ENCODE measurements around the gene MBD6.
A peak's percentile ranks its signal among the peaks of the same experiment; 100 is the strongest.

Gene MBD6, protein sequence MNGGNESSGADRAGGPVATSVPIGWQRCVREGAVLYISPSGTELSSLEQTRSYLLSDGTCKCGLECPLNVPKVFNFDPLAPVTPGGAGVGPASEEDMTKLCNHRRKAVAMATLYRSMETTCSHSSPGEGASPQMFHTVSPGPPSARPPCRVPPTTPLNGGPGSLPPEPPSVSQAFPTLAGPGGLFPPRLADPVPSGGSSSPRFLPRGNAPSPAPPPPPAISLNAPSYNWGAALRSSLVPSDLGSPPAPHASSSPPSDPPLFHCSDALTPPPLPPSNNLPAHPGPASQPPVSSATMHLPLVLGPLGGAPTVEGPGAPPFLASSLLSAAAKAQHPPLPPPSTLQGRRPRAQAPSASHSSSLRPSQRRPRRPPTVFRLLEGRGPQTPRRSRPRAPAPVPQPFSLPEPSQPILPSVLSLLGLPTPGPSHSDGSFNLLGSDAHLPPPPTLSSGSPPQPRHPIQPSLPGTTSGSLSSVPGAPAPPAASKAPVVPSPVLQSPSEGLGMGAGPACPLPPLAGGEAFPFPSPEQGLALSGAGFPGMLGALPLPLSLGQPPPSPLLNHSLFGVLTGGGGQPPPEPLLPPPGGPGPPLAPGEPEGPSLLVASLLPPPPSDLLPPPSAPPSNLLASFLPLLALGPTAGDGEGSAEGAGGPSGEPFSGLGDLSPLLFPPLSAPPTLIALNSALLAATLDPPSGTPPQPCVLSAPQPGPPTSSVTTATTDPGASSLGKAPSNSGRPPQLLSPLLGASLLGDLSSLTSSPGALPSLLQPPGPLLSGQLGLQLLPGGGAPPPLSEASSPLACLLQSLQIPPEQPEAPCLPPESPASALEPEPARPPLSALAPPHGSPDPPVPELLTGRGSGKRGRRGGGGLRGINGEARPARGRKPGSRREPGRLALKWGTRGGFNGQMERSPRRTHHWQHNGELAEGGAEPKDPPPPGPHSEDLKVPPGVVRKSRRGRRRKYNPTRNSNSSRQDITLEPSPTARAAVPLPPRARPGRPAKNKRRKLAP

DNA sequence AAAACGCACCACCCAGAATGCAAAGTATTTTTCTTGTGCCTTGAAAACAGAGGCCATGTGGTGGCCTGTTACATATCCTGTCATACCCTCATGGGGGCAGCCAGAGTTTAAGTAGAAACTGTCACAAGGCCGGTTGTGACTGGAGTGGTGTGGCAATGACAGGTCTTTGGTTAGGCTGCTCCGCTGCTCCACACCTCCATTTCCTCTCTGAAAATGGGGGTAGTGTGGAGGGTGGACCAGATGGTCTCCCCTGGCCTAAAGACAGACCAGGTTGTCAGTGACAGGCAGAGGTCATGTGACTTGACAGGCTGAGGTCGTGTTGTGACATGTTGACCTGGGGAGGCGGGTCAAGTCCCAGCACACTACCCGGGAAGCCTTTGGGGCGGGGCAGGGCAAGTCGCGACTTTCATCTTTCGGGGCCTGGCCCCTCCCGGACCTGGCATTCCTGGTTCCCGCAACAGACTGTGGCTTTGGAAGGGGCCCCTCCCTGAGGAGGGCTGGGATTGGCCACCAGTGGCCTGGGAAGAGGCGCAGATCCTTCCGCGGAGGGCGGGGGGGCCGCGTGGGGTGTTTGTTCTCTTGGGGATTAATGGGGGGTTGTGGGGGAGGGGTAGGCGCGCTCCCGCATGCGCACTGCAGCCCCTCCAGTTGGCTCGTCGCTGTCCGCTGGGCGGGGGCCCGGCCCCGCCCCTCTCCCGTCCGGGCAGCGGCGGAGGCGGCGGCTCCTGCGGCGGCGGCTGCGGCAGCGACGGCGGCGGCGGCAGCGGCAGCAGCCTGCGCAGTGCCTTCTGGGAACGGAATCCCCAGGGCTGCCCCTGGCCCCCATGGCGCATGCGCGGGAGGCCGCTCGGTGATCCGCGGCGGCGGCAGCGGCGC lies at the start of gene MBD6:
MBD6 (plus strand) TSS at position 814 of the 876 bp plus-strand sequence. CDS start 1,480 bp downstream, outside the sequence.
- DNase-seq (ENCODE audit: low read depth): peak; percentile 68

DNA sequence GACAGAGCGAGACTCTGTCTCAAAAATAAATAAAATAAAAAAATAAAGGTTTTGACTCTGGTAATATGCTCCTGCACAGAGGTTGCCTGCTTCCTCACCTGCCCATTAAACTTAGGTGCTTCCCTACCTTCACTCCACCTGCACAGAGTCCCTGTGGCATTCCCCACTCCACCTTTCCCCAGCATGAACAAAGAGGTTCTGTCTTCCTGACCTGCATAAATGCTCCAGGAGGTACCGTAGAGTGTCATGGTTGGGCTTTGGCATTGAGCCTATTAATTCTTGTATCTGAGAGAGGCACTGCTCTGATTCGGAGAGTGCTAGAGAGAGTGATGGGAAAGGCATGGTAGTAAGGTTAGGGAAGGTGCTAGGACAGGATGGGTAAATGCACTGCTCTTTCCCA lies 49.2 kb upstream of the MBD6 start:
- DNase-seq (ENCODE audit: low read depth): no peak

DNA sequence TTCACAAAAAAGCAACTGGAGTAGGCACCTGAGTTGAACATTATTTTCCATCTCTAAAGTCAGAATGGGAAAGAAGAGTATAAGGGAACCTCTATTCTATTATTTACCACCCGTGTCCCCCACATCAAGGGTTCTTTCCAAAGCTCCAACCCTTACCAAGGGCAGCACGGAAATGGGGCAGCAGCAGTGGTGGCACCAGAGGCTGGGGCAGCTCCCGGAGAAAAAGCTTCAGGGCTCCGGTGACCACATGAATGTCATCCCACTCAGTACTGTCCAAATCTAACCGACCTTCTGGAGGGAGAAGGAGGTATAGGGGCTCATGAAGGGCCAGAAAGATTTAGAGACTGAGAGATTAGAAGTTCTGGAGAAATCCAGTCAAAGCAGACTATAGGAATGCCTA lies 48.7 kb upstream of the MBD6 start:
- DNase-seq (ENCODE audit: low read depth): no peak

DNA sequence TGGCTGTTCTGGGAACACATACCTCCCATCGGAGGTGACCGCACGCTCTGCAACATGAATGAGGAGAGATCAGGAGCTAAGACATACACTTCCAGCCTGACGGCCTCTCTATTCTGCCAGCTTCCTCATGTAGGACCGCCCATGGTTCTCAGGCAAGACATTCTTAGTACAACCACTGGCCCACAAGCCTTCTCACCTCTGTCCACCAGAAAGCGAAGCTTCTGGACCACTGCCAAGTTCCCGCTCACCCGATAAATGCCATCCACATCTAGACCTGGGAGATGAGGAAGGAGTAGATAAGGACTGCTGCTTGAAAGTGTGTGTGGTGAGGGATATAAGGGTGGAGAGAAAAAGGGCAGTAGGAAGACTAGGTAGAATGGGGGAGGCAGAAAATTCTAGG lies 48.2 kb upstream of the MBD6 start:
- DNase-seq (ENCODE audit: low read depth): no peak

DNA sequence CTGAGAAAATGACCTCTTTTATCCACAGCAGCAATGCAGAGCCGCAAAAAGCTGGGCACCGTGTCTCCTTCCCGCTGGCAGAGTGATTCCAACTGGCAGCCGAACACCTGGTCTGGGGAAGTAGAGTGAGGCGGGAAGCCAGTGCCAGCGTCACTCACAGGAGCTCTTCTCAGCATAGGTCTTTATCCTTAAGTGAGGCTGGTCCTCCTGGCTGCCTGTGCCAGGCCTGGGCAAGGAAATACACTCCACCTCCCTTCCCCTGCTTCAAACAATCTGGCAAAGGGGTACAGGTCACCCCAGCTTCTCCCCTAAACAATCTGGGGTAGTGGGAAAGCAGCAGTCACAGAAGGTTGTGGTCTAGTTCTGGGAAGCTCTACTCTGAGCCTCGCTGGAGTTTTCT lies 47.8 kb upstream of the MBD6 start:
- no peak for DNase-seq (ENCODE audit: low read depth)

DNA sequence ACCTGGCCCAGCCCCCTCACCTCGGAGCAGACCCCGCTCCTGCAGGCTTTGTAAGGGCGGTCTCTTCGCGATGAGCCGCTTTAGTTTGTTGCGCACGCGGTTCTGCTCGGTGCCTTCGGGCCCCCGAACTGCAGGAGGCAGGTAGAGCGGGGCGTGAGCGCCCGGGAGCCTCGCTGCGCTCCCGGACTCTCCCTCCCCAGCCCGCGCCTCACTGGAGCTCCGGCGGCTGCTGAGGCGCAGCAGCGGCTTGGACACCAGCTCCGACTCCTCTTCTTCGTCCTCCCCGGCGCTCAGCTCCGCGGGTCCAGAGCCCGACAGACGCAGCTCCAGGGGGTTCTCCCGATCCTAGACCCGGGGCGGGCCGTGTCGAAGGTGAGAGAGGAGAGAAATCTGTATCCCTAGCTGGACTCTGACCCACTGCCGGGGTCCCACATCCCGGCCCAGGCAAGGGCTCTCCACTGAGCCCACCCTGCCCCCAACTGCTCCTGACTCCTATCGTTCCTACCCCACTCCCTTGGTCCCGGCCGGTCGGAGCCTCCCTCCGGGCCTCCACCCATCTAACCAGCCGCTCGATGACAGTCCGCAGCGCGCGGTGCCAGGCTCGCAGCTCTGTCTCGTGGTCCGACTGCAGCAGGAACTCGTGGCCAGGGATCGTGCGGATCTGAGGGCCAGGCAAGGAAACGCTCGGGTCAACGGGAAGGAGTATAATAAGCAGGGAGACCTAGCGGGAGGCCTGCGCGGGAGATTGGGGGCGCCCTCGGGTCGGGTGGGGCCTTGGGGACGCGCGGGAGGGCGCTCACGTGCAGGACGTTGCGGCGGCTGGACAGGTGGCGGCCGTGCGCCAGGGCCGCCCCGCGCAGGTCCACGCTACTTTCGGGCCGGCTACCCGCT lies 47.1 kb upstream of the MBD6 start:
- DNase-seq (ENCODE audit: low read depth): no peak

DNA sequence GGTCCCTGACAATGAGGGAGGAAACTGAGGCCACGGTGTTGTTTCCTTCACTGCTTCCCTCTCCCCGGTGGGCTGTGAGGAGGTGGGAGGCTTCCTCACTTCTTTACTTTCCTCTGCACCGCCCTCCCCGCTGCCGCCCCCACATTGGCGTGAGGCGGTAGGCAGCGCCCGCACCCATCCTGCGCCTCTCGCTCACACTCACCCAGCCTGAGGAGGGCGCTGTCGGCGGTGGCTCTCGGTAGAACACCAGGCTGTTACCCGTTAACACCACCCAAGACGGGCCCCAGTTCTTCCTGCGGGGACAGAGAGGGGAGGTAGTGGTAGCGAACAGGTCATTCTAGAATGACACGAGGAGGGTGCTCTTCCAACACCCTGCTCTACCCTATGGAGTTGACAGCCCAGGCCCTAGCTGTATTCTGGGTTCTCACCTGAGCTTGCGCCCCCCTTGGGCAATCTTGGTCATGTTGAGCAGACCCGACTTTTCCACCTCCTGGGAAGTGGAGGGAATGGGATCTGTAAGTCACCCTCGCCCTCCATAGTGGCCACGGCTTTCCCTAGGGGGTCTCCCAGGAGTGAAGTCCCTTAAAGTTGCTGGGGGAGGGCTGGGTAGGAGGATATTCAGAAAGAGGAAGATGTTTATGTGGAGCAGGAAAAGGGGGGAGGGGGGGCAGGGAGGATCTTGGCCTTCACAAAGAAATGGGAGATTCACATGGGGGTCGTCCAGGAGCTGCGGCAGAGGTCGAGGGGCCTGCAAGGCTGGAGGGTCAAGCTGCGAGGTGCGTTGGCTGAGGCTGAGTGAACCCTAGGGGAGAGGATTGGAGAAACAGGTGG lies 46.2 kb upstream of the MBD6 start:
- no peak for DNase-seq (ENCODE audit: low read depth)

DNA sequence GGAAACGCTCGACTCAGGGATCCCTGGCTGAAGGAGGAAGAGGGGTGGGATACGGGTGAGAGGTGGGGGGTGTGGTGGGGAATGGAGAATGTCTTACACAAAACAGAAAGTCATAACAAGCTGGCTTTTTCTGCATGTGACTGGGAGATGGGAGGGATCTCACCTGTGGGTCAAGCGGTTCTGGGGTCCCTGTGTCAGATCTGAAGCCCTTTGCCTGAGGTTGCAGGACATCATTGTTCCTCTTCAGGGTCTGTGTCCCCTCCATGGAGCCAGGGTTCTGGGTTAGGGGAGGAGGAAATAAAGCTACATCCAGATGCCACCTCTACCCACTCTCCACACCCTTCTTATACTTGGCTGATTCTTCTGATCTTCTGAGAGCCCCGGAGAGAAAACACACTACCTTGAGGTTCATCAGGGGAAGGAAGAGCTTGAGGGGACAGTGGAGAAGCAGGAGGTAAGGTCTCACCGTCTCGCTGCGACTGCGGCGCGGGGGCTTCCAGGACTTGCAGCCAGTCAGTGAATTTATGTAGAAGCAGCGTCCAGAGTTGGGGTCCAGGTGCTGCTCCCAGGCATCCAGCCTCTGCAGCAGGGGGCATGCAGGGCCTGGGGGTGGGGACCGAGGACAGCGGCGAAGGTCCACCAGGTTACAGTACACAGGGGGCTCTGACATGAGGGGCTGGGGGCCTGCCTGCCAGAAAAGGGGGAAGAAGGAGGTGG lies 45.5 kb upstream of the MBD6 start:
- no peak for DNase-seq (ENCODE audit: low read depth)

DNA sequence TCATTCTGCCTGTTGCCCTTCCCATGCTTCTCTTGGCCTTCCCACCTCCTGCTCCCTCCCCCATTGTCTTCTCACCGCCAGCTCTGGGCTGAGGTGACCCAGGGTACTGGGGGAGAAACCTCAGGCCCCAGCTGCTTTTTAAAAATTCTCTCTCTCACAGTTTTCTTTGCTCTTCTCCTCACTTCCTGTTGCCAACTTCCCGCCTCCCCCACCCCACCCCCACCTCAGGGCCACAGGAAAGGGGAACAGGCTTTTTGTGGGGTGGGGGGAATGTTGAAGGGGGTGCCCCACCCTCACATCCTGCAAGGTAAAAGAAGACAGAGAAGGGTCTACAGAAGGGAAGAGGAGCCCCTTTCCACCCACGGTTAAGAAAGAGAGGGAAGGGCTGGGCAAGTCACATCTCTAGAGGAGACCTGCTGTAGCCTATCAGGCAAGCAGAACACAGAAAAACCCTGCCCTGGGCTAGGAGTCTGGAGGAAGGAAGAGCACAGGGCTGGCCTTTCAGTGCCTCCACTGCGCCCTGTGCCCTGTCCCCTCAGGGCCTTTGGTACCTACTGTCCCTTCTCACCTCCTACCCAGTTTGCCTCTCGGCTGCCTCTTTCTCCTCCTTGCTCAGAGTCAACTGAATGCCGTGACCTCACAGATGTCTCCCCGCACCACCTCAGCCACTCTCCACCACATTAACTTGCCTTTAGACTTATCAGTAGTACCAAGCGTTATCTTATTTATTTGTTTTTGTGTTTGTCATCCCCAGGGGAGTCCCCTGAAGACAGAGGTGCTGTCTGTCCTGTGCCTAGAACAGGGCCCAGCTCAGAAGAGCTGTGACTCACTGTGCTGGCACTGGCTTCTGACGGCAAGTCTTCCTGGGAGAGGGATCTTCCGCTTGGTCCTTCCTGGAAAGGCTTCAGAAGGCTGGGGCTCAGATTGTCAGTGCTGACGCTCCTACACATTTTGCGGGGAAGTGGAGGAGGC lies 44.6 kb upstream of the MBD6 start:
- no peak for DNase-seq (ENCODE audit: low read depth)

DNA sequence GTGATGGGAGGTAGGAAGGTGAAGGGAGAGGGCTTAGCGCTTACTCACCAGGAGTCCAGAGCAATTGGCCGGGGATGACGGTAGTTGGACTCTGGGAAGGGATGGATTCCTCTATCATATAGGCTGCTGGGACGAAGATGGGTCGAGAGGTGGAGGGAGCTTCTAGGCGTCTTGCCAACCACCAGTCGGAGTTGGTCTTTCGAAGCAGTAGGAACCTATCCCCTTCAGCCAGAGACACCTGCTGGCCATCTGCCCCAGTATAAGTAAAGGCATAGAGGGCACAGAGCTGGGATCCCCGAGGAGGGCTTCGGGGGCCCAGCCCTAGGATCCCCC lies 43.6 kb upstream of the MBD6 start:
- DNase-seq (ENCODE audit: low read depth): no peak

DNA sequence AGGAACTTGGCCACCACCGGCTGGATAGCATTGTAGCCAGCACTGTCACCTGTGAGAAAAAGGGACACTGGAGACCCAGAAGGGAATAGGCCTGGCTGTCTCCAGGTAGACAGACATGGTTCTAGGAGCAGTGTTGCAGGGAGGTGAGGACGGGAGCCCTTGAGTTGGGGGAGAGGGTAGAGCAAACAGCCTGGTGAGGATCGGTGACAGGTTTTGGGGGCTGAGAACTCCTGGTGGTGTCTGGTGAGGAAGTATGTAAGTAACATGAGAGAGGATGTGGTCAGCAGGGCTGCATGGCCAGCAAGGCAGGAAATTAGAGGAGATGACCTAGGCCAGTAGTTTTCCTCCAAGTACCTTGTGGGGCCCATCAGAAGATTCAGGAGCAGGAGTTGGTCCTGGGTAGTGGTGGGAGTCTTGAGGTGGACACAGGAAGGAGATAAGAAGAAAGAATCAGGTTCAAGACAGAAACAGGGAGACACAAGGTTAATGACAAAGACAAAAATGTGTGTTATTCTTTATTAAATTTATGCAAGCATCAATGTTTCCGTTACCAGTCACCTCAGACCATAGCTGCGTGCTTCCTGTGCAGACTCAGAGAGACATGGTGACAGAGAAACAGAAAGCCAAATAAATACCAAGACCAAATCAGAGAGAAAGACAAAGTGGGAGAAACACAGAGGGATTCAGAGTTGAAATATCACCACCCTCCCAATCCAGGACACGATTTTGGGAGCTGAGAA lies 43.1 kb upstream of the MBD6 start, which contains the start of gene ARHGAP9:
ARHGAP9 (minus strand) TSS at position 491 of the 740 bp plus-strand sequence; CDS start at position 31, 460 bp downstream.
- DNase-seq (ENCODE audit: low read depth): no peak

DNA sequence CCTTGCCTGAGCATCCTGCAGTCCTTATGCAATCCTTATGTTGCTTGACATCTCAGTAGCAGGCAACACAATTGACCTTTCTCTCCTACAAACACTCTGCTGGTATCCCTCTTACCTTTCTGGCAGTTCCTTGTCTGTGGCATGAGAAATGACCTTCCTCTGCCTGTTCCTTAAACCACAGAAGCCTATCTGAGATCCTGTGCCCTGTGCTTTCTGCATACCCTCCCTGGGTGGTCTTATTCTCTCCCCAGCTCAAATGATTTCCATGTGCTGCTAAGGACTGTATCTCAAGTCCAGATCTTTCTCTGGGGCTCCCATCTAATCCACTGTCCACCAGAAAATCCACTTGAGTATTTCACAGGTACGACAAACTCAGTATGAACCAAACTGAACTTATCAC lies 41.0 kb upstream of the MBD6 start:
- no peak for DNase-seq (ENCODE audit: low read depth)

DNA sequence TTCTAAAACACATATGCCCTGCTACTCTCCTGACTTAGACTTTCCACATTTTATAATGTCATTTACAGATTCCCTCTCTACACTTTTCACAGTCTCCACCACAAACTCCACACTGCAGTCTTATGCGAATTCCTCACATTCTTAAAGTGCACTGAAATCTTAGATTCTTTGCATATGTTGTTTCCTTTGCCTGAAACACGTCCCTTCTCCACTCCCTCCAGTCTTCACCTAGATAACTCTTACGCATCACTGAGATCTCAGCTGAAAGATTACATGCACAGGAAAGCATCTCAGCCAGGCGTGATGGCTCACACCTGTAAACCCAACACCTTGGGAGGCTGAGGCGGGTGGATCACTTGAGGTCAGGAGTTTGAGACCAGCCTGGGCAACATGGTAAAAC lies 39.2 kb upstream of the MBD6 start:
- no peak for DNase-seq (ENCODE audit: low read depth)

DNA sequence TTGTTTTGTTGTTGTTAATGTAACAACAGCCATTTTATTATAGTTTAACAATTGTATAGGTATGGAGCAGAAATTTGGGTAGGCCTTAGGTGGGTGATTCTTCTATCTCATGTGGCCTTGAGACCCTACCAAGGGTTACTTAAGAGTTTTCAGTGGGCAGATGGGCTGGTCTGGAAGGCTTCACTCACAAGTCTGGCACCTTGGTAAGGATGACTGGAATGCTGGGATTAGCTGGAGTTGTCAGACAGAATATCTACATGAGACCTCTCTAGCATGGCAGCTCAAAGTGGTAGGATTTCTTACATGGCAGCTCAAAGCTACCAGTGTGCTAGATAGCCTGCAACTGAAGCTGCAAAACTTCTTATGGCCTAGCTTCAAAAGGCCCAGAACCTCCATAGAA lies 36.9 kb upstream of the MBD6 start:
- no peak for DNase-seq (ENCODE audit: low read depth)

DNA sequence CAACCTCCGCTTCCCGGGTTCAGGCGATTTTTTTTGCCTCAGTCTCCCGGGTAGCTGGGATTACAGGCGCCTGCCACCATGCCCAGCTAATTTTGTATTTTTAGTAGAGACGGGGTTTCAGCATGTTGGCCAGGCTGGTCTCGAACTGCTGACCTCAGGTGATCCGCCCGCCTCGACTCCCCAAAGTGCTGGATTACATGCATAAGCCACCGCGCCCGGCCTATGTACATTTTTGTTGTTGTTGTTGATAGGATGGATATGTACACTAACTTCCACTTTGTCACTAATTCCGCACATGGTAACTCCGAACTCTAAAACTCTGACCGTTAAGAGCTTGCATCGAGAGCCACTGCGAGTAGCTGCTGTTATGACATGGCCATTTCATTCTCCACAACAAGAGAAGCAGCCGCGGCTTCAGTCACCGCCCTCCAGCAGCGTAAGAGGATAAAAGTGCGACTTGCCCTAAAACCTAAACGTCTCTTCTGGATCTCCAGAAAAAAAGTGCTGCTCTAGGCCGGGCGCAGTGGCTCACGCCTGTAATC lies 35.5 kb upstream of the MBD6 start:
- no peak for DNase-seq (ENCODE audit: low read depth)

DNA sequence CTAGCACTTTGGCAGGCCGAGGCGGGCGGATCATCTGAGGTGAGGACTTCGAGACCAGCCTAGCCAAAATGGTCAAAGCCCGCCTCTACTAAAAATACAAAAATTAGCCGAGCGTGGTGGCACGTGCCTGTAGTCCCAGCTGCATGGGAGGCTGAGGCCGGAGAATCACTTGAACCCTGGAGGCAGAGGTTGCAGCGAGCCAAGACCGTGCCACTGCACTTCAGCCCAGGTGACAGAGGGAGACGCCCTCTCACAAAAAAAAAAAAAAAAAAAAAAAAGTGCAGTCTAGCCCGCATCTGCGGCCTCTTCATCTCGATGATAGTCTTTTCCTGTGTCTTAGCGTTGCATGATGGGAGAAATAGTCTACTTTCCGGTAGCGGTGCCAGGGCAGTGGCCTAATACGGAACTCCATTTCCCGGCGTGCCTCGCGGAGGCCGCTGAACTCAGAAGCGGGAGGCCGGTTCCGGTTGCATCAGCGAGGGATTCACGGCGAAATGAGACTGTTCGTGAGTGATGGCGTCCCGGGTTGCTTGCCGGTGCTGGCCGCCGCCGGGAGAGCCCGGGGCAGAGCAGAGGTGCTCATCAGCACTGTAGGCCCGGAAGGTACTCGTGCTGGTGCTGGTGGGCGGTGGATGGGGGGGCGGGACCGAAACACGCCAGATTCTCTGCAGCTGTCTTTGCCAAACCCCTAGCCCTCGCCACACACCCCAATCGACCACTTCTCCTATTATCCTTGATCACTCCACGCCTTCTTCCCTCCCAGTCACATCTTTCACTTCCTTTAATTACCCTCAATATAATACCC lies 34.8 kb upstream of the MBD6 start, which contains the start of gene MARS1:
MARS1 (plus strand) TSS at position 472 of the 805 bp plus-strand sequence; CDS start at position 495, 23 bp downstream.
- DNase-seq (ENCODE audit: low read depth): peak; percentile 83
